Neural cell (in vitro differentiated cells): Measurements from ENCODE around the gene ZFR2. TPM values are rescaled to one million over a fixed set of nuclear protein-coding genes. Genes with fewer than 3 reads are reported as not detected.

Experiments
- H2AFZ ChIP-seq: fragments of 200-600, 300-800 bp; sonication (generic), shearing (Covaris generic); 2 replicates; pipeline ENCODE4 v1.6.0; 2014; ENCODE audit warnings: low read depth, mild to moderate bottlenecking, antibody characterized with exemption, low read length, moderate library complexity
- H3F3A ChIP-seq: fragments of 200-600 bp; shearing (Covaris generic); 2 replicates; pipeline ENCODE4 v1.6.1; 2016; ENCODE audit warnings: mild to moderate bottlenecking, moderate library complexity, mixed read lengths, antibody characterized with exemption, low read length; ENCODE audit not compliant: insufficient read depth, poor library complexity, severe bottlenecking
- H3K27ac ChIP-seq: fragments of 200-600, 300-800 bp; sonication (generic), shearing (Covaris generic); 2 replicates; pipeline ENCODE4 v1.5.1; 2014; ENCODE audit warnings: mild to moderate bottlenecking, low read length, moderate library complexity
- H3K27me3 ChIP-seq: fragments of 300-800, 200-600 bp; sonication (generic), shearing (Covaris generic); 2 replicates; pipeline ENCODE4 v1.6.0; 2014; ENCODE audit warnings: mild to moderate bottlenecking, low read depth, low read length, moderate library complexity; ENCODE audit not compliant: insufficient read depth
- H3K36me3 ChIP-seq: fragments of 300-800, 200-600 bp; sonication (generic), shearing (Covaris generic); 2 replicates; pipeline ENCODE4 v1.5.1; 2014; ENCODE audit warnings: mild to moderate bottlenecking, antibody characterized with exemption, low read length, moderate library complexity; ENCODE audit not compliant: insufficient read depth
- H3K4me2 ChIP-seq: fragments of 300-800, 200-600 bp; sonication (generic), shearing (Covaris generic); 2 replicates; pipeline ENCODE4 v1.6.0; 2014; ENCODE audit warnings: mild to moderate bottlenecking, low read length
- H3K4me3 ChIP-seq: fragments of 300-800, 200-600 bp; sonication (generic), shearing (Covaris generic); 2 replicates; pipeline ENCODE4 v1.5.1; 2014; ENCODE audit warnings: mild to moderate bottlenecking, low read length, moderate library complexity
- H3K79me2 ChIP-seq: fragments of 200-600 bp; shearing (Covaris generic); replicated peaks from 2 replicates; pipeline ENCODE4 v1.6.0; 2014; ENCODE audit warnings: mild to moderate bottlenecking, low read length, moderate library complexity; ENCODE audit not compliant: insufficient read depth
- H3K9ac ChIP-seq: fragments of 300-800, 200-600 bp; sonication (generic), shearing (Covaris generic); 2 replicates; pipeline ENCODE4 v1.6.1; 2016; ENCODE audit warnings: mild to moderate bottlenecking, low read length, mixed read lengths
- H3K9me2 ChIP-seq: fragments of 200-600 bp; shearing (Covaris generic); 2 replicates; pipeline ENCODE4 v1.6.1; 2016; ENCODE audit warnings: mild to moderate bottlenecking, low read length, mixed read lengths; ENCODE audit not compliant: insufficient read depth
- H3K9me3 ChIP-seq: fragments of 200-600, 300-800 bp; sonication (generic), shearing (Covaris generic); 2 replicates; pipeline ENCODE4 v1.6.1; 2016; ENCODE audit warnings: mild to moderate bottlenecking, mixed run types, low read length, moderate library complexity, mixed read lengths
- H4K20me1 ChIP-seq: fragments of 200-600 bp; shearing (Covaris generic); 2 replicates; pipeline ENCODE4 v1.6.1; 2016; ENCODE audit warnings: mild to moderate bottlenecking, mixed run types; ENCODE audit not compliant: insufficient read depth
- CTCF ChIP-seq: fragments of 450-650 bp; IDR thresholded peaks from 2 replicates; pipeline ENCODE4 v1.5.1; 2014; ENCODE audit warnings: antibody characterized with exemption, mild to moderate bottlenecking, moderate library complexity; ENCODE audit not compliant: poor library complexity, severe bottlenecking
- EP300 ChIP-seq: fragments of 450-650 bp; conservative IDR thresholded peaks from 2 replicates; pipeline ENCODE4 v1.6.1; 2014; ENCODE audit warnings: antibody characterized with exemption, mild to moderate bottlenecking, moderate library complexity; ENCODE audit not compliant: poor library complexity, severe bottlenecking
- EZH2 ChIP-seq: fragments of 200-600, 300-800 bp; shearing (Covaris generic), sonication (generic); IDR thresholded peaks from 2 replicates; pipeline ENCODE4 v1.6.1; 2014; ENCODE audit warnings: antibody characterized with exemption, low read length, borderline replicate concordance, mild to moderate bottlenecking; ENCODE audit not compliant: insufficient read depth, poor library complexity, severe bottlenecking
- MXI1 ChIP-seq: fragments of 450-650 bp; conservative IDR thresholded peaks from 2 replicates; pipeline ENCODE4 v1.6.1; 2014; ENCODE audit warnings: antibody characterized with exemption, mild to moderate bottlenecking; ENCODE audit not compliant: poor library complexity, severe bottlenecking
- POLR2AphosphoS5 ChIP-seq: IDR thresholded peaks from 2 replicates; pipeline ENCODE4 v1.6.1; 2012
- RAD21 ChIP-seq: fragments of 450-650 bp; conservative IDR thresholded peaks from 2 replicates; pipeline ENCODE4 v1.6.1; 2014; ENCODE audit warnings: antibody characterized with exemption, mild to moderate bottlenecking, moderate library complexity
- REST ChIP-seq: IDR thresholded peaks from 2 replicates; pipeline ENCODE4 v1.6.1; 2012; ENCODE audit warnings: borderline replicate concordance
- SMC3 ChIP-seq: fragments of 450-650 bp; conservative IDR thresholded peaks from 2 replicates; pipeline ENCODE4 v1.6.1; 2014; ENCODE audit warnings: antibody characterized with exemption, mild to moderate bottlenecking, moderate library complexity; ENCODE audit not compliant: poor library complexity
- TAF1 ChIP-seq: IDR thresholded peaks from 2 replicates; pipeline ENCODE4 v1.6.1; 2012; ENCODE audit warnings: low read depth
- polyA plus RNA-seq: library from polyadenylated mRNA; depleted of rRNA; stranded (reverse); fragments of >200 nt; gene quantifications from 2 replicates; pipeline ENCODE4 v1.2.3, GENCODE V29; 2014

Gene ZFR2
- polyA plus RNA-seq, 1 donor from 2014 or later: 9.0 TPM

GRCh38 chr19:3827306-3827705, 41.5 kb downstream of the ZFR2 start:
- Histone ChIP-seq H4K20me1 (no peaks in the 10 kb centered on the region), H3K9me3 (no peaks in the 10 kb centered on the region), H3K4me2 (no peak overlapping the region), H3K27me3 (no peaks in the 10 kb centered on the region), H3K4me3 (no peak overlapping the region), H3K36me3 (no peaks in the 10 kb centered on the region), H3K79me2 (no peaks in the 10 kb centered on the region), H3K9me2 (no peaks in the 10 kb centered on the region), H2AFZ (no peak overlapping the region), H3K9ac (no peak overlapping the region), H3F3A (no peaks in the 10 kb centered on the region), H3K27ac (no peak overlapping the region)
- TF ChIP-seq EP300 (no peak), SMC3 (no peak), POLR2AphosphoS5 (no peak), REST (no peak), CTCF (no peak), RAD21 (no peak), TAF1 (no peak), EZH2 (no peak), MXI1 (no peak)

GRCh38 chr19:3826163-3826562, 42.7 kb downstream of the ZFR2 start:
- Histone ChIP-seq H3F3A (no peaks in the 10 kb centered on the region), H3K27me3 (no peaks in the 10 kb centered on the region), H3K4me3 (no peak overlapping the region), H2AFZ (no peak overlapping the region), H3K4me2 (no peak overlapping the region), H3K36me3 (no peaks in the 10 kb centered on the region), H3K9ac (no peak overlapping the region), H3K9me2 (no peaks in the 10 kb centered on the region), H3K27ac (no peak overlapping the region), H3K9me3 (no peaks in the 10 kb centered on the region), H4K20me1 (no peaks in the 10 kb centered on the region), H3K79me2 (no peaks in the 10 kb centered on the region)
- TF ChIP-seq MXI1 (no peak), RAD21 (no peak), TAF1 (no peak), REST (no peak), CTCF (no peak), SMC3 (no peak), EZH2 (no peak), EP300 (no peak), POLR2AphosphoS5 (no peak)
